H9 (cell line): Measurements from ENCODE around the gene COX7A2L. TPM values are rescaled to one million over a fixed set of nuclear protein-coding genes. Genes with fewer than 3 reads are reported as not detected.
"Not testable (repeated sequence)": the region's sequence is repeated elsewhere in the genome, so short reads cannot be mapped to it uniquely, and the experiment has no call there.

ENCODE experiments used
- DNase-seq: peaks from one replicate; pipeline ENCODE4 v3.0.0-alpha.2; 2017
- H2AFZ ChIP-seq: one replicate; pipeline ENCODE4 v1.6.1; 2013; ENCODE audit warnings: mild to moderate bottlenecking, low read length, control low read depth, moderate library complexity
- H2AK5ac ChIP-seq: 2 replicates; pipeline ENCODE4 v1.6.1; 2013; ENCODE audit warnings: low read length, control low read depth, mixed read lengths; ENCODE audit not compliant: insufficient read length
- H2BK120ac ChIP-seq: one replicate; pipeline ENCODE4 v1.6.1; 2013; ENCODE audit warnings: low read depth, mild to moderate bottlenecking, low read length, control low read depth, inconsistent platforms; ENCODE audit not compliant: poor library complexity, severe bottlenecking
- H2BK12ac ChIP-seq: 2 replicates; pipeline ENCODE4 v1.6.1; 2013; ENCODE audit warnings: low read length, control low read depth, mixed read lengths, low read depth; ENCODE audit not compliant: insufficient read length
- H2BK15ac ChIP-seq: 2 replicates; pipeline ENCODE4 v1.6.1; 2013; ENCODE audit warnings: low read depth, low read length, control low read depth
- H2BK20ac ChIP-seq: one replicate; pipeline ENCODE4 v1.6.1; 2013; ENCODE audit warnings: low read depth, mild to moderate bottlenecking, low read length, control low read depth, inconsistent platforms; ENCODE audit not compliant: poor library complexity, severe bottlenecking
- H2BK5ac ChIP-seq: 2 replicates; pipeline ENCODE4 v1.6.1; 2013; ENCODE audit warnings: low read length, control low read depth, mixed read lengths; ENCODE audit not compliant: insufficient read length
- H3K14ac ChIP-seq: 2 replicates; pipeline ENCODE4 v1.6.1; 2013; ENCODE audit warnings: low read length, control low read depth; ENCODE audit not compliant: insufficient read depth
- H3K18ac ChIP-seq: 2 replicates; pipeline ENCODE4 v1.6.1; 2013; ENCODE audit warnings: low read depth, mild to moderate bottlenecking, mixed read lengths, low read length, control low read depth; ENCODE audit not compliant: insufficient read length
- H3K23ac ChIP-seq: 2 replicates; pipeline ENCODE4 v1.6.1; 2013; ENCODE audit warnings: low read length, control low read depth, mixed read lengths, low read depth; ENCODE audit not compliant: insufficient read length
- H3K23me2 ChIP-seq: 2 replicates; pipeline ENCODE4 v1.6.1; 2013; ENCODE audit warnings: low read depth, mild to moderate bottlenecking, mixed read lengths, low read length, control low read depth; ENCODE audit not compliant: insufficient read length, poor library complexity, severe bottlenecking
- H3K27ac ChIP-seq: 2 replicates; pipeline ENCODE4 v1.5.1; 2013; ENCODE audit warnings: low read length, control low read depth, mixed read lengths, low read depth; ENCODE audit not compliant: insufficient read length
- H3K27me3 ChIP-seq: 2 replicates; pipeline ENCODE4 v1.6.1; 2013; ENCODE audit warnings: low read length, control low read depth, inconsistent platforms; ENCODE audit not compliant: insufficient read depth
- H3K4ac ChIP-seq: 2 replicates; pipeline ENCODE4 v1.6.1; 2013; ENCODE audit warnings: low read depth, mild to moderate bottlenecking, control low read depth, inconsistent platforms, low read length, moderate library complexity
- H3K4me1 ChIP-seq: 2 replicates; pipeline ENCODE4 v1.6.1; 2013; ENCODE audit warnings: low read length, control low read depth, inconsistent platforms; ENCODE audit not compliant: insufficient read depth
- H3K4me2 ChIP-seq: 2 replicates; pipeline ENCODE4 v1.6.1; 2013; ENCODE audit warnings: low read length, control low read depth, mixed read lengths; ENCODE audit not compliant: insufficient read length, insufficient read depth
- H3K56ac ChIP-seq: 2 replicates; pipeline ENCODE4 v1.6.1; 2013; ENCODE audit warnings: low read depth, mild to moderate bottlenecking, mixed read lengths, low read length, control low read depth; ENCODE audit not compliant: insufficient read length
- H3K79me1 ChIP-seq: 2 replicates; pipeline ENCODE4 v1.6.1; 2013; ENCODE audit warnings: low read depth, mild to moderate bottlenecking, moderate library complexity, low read length, control low read depth, inconsistent platforms; ENCODE audit not compliant: insufficient read depth, poor library complexity, severe bottlenecking
- H3K79me2 ChIP-seq: 2 replicates; pipeline ENCODE4 v1.6.1; 2013; ENCODE audit warnings: low read length, control low read depth, inconsistent platforms; ENCODE audit not compliant: insufficient read depth
- H3K9ac ChIP-seq: 2 replicates; pipeline ENCODE4 v1.6.1; 2013; ENCODE audit warnings: low read length, control low read depth, mixed read lengths; ENCODE audit not compliant: insufficient read length; ENCODE audit errors: extremely low read depth
- H3K9me3 ChIP-seq: one replicate; pipeline ENCODE4 v1.6.1; 2013; ENCODE audit warnings: low read depth, low read length, inconsistent platforms; ENCODE audit not compliant: control insufficient read depth
- H3T11ph ChIP-seq: one replicate; pipeline ENCODE4 v1.6.1; 2013; ENCODE audit warnings: mild to moderate bottlenecking, low read length, control low read depth, inconsistent platforms
- H4K20me1 ChIP-seq: one replicate; pipeline ENCODE4 v1.6.1; 2013; ENCODE audit not compliant: control insufficient read depth, insufficient read length, insufficient read depth
- H4K5ac ChIP-seq: 2 replicates; pipeline ENCODE4 v1.6.1; 2013; ENCODE audit warnings: low read depth, mild to moderate bottlenecking, mixed read lengths, low read length, control low read depth; ENCODE audit not compliant: insufficient read length
- H4K8ac ChIP-seq: replicated peaks from 2 replicates; pipeline ENCODE4 v1.6.1; 2013; ENCODE audit warnings: low read length, control low read depth, mixed read lengths, low read depth; ENCODE audit not compliant: insufficient read length
- H4K91ac ChIP-seq: 2 replicates; pipeline ENCODE4 v1.6.1; 2013; ENCODE audit warnings: low read depth, mild to moderate bottlenecking, moderate library complexity, mixed read lengths, low read length, control low read depth; ENCODE audit not compliant: insufficient read length
- H3K27ac Mint-ChIP-seq, 3 experiments: 2 replicates in 2 of 3; 3 replicates in 1 of 3; pipeline ENCODE4 v1.8.0; 2020 to 2021; ENCODE audit warnings: mixed read lengths in 3 of 3, mild to moderate bottlenecking in 1 of 3, moderate library complexity in 1 of 3
- H3K27me3 Mint-ChIP-seq: 2 replicates; pipeline ENCODE4 v1.8.0; 2021; ENCODE audit warnings: low read depth, mild to moderate bottlenecking, moderate library complexity, mixed read lengths
- H3K36me3 Mint-ChIP-seq, 3 experiments: 2 replicates in 2 of 3; 3 replicates in 1 of 3; pipeline ENCODE4 v1.8.0; 2020 to 2021; ENCODE audit warnings: low read depth in 3 of 3, mixed read lengths in 3 of 3; ENCODE audit not compliant: insufficient read depth in 1 of 3
- H3K4me1 Mint-ChIP-seq, 2 experiments: 2 replicates each; pipeline ENCODE4 v1.8.0; 2020; ENCODE audit warnings: mixed read lengths in 2 of 2
- H3K4me3 Mint-ChIP-seq, 2 experiments: 2 replicates in 1 of 2; 3 replicates in 1 of 2; pipeline ENCODE4 v1.8.0; 2020 to 2021; ENCODE audit warnings: mild to moderate bottlenecking in 2 of 2, mixed read lengths in 2 of 2, moderate library complexity in 1 of 2
- H3K9me3 Mint-ChIP-seq, 2 experiments: 2 replicates in 1 of 2; 3 replicates in 1 of 2; pipeline ENCODE4 v1.8.0; 2020; ENCODE audit warnings: mild to moderate bottlenecking in 2 of 2, mixed read lengths in 2 of 2, moderate library complexity in 1 of 2
- WGBS: extraction: QIAGEN DNeasy Blood & Tissue Kit; methylation state at CpG from one replicate; pipeline ENCODE4 v1.1.7; 2013; ENCODE audit warnings: missing lambda C conversion rate, low lambda C conversion rate, mixed read lengths; ENCODE audit not compliant: insufficient read length; ENCODE audit errors: extremely low coverage; 5-methylcytosine and 5-hydroxymethylcytosine counted together
- total RNA-seq: library from RNA; stranded (reverse); gene quantifications from 2 replicates; pipeline ENCODE4 v1.2.1, GENCODE V29; 2021

The COX7A2L gene
- total RNA-seq, 1 experiment from 2014 or later = 102 TPM

DNA sequence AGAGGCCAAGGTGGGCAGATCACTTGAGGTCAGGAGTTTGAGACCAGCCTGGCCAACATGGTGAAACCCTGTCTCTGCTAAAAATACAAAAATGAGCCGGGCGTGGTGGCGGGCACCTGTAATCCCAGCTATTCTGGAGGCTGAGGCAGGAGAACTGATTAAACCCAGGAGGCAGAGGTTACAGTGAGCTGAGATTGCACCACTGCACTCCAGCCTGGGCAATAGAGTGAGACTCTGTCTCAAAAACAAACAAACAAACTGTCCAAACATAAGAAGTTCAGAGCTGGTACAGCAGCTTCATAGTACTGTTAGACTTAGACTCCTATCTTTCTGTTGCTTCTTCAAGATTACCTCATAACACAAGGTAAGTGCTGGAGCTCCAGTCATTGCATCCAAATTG is 32.3 kb upstream of the COX7A2L start:
- not testable (repeated sequence) for DNase-seq

More for the DNA sequence above, 32.3 kb upstream of the COX7A2L start:
- H3K14ac ChIP-seq, H3K36me3 Mint-ChIP-seq, H3K9me3 Mint-ChIP-seq, H3K4ac ChIP-seq, H3K18ac ChIP-seq, H2BK20ac ChIP-seq, H2AK5ac ChIP-seq, H3K27me3 ChIP-seq, H2AFZ ChIP-seq, H3K9ac ChIP-seq, H2BK12ac ChIP-seq, H3K4me2 ChIP-seq, H3K4me1 ChIP-seq, H3K56ac ChIP-seq, H3K79me1 ChIP-seq, H3K23me2 ChIP-seq, H3K23ac ChIP-seq, H4K20me1 ChIP-seq, H3T11ph ChIP-seq, H2BK5ac ChIP-seq, H2BK120ac ChIP-seq, H3K4me1 Mint-ChIP-seq, H4K8ac ChIP-seq, H4K91ac ChIP-seq, H3K9me3 ChIP-seq, H3K4me3 Mint-ChIP-seq, H3K27me3 Mint-ChIP-seq, H3K27ac ChIP-seq, H2BK15ac ChIP-seq, H3K79me2 ChIP-seq, H3K27ac Mint-ChIP-seq, H4K5ac ChIP-seq: not testable (repeated sequence)
- WGBS = no CpG with 5 or more reads among the region's 3 CpGs
